ENCODE measurements around the gene TTC36.

The TTC36 gene

GRCh38 chr11:118552341-118552740 lies 25.1 kb downstream of the TTC36 start:
- no peak for TF ChIP-seq CTCF (conservative IDR thresholded peaks at IDR 0.05; ENCODE audit: low read length)
- TF ChIP-seq EZH2phosphoT487 (IDR thresholded peaks at IDR 0.05; ENCODE audit: borderline replicate concordance), result no peak
- no peak overlapping the region for H3K4me2 ChIP-seq (ENCODE audit: low read depth, low read length, poor library complexity, severe bottlenecking)
- no peaks in the 10 kb centered on the region for H4K20me1 ChIP-seq (ENCODE audit: insufficient read depth, low read length, poor library complexity, severe bottlenecking)
- H3K36me3 ChIP-seq (ENCODE audit: insufficient read depth, low read length), result no peaks in the 10 kb centered on the region
- no peaks in the 10 kb centered on the region for H3K79me2 ChIP-seq (ENCODE audit: insufficient read depth, low read length)
- H3K27me3 ChIP-seq (ENCODE audit: insufficient read depth, low read length, poor library complexity, severe bottlenecking), result no peaks in the 10 kb centered on the region
- H3K4me1 ChIP-seq (ENCODE audit: insufficient read depth, low read length, poor library complexity, severe bottlenecking), result no peaks in the 10 kb centered on the region
- H2AFZ ChIP-seq (ENCODE audit: low read length), result no peak overlapping the region
- no peaks in the 10 kb centered on the region for H3F3A ChIP-seq (ENCODE audit: low read depth)
- no peaks in the 10 kb centered on the region for H3K9me3 ChIP-seq (ENCODE audit: insufficient read depth, low read depth, low read length)
- H3K9me2 ChIP-seq (replicated peaks; ENCODE audit: low read depth, low read length), result no peaks in the 10 kb centered on the region
- H3K4me3 ChIP-seq (ENCODE audit: low read length, poor library complexity, severe bottlenecking), result no peak overlapping the region
- no peak overlapping the region for H3K9ac ChIP-seq (ENCODE audit: low read depth, low read length, poor library complexity, severe bottlenecking)

GRCh38 chr11:118560806-118561205 lies 33.5 kb downstream of the TTC36 start:
- H3K4me2 ChIP-seq (ENCODE audit: low read depth, low read length, poor library complexity, severe bottlenecking), result no peak overlapping the region
- H3K4me3 ChIP-seq (ENCODE audit: low read length, poor library complexity, severe bottlenecking), result no peak overlapping the region
- H3K27me3 ChIP-seq (ENCODE audit: insufficient read depth, low read length, poor library complexity, severe bottlenecking), result no peaks in the 10 kb centered on the region
- H3K9me3 ChIP-seq (ENCODE audit: insufficient read depth, low read depth, low read length), result no peaks in the 10 kb centered on the region
- no peaks in the 10 kb centered on the region for H3K36me3 ChIP-seq (ENCODE audit: insufficient read depth, low read length)
- no peak overlapping the region for H2AFZ ChIP-seq (ENCODE audit: low read length)
- H3K9me2 ChIP-seq (replicated peaks; ENCODE audit: low read depth, low read length), result no peaks in the 10 kb centered on the region
- no peaks in the 10 kb centered on the region for H3F3A ChIP-seq (ENCODE audit: low read depth)
- no peak overlapping the region for H3K9ac ChIP-seq (ENCODE audit: low read depth, low read length, poor library complexity, severe bottlenecking)
- H3K79me2 ChIP-seq (ENCODE audit: insufficient read depth, low read length), result no peaks in the 10 kb centered on the region
- TF ChIP-seq CTCF (conservative IDR thresholded peaks at IDR 0.05; ENCODE audit: low read length), result no peak
- TF ChIP-seq EZH2phosphoT487 (IDR thresholded peaks at IDR 0.05; ENCODE audit: borderline replicate concordance), result no peak
- H4K20me1 ChIP-seq (ENCODE audit: insufficient read depth, low read length, poor library complexity, severe bottlenecking), result no peaks in the 10 kb centered on the region
- peaks cover 5% of the 10 kb centered on the region for H3K4me1 ChIP-seq (ENCODE audit: insufficient read depth, low read length, poor library complexity, severe bottlenecking)

- H3K9me2 ChIP-seq (replicated peaks; ENCODE audit: low read depth, low read length), result no peaks in the 10 kb centered on the region
- no peaks in the 10 kb centered on the region for H3K79me2 ChIP-seq (ENCODE audit: insufficient read depth, low read length)
- no peaks in the 10 kb centered on the region for H3K36me3 ChIP-seq (ENCODE audit: insufficient read depth, low read length)
- peak overlapping the region; percentile 61 for H3K9ac ChIP-seq (ENCODE audit: low read depth, low read length, poor library complexity, severe bottlenecking)
- H3F3A ChIP-seq (ENCODE audit: low read depth), result no peaks in the 10 kb centered on the region
- no peaks in the 10 kb centered on the region for H3K27me3 ChIP-seq (ENCODE audit: insufficient read depth, low read length, poor library complexity, severe bottlenecking)
- no peaks in the 10 kb centered on the region for H3K9me3 ChIP-seq (ENCODE audit: insufficient read depth, low read depth, low read length)
- no peaks in the 10 kb centered on the region for H4K20me1 ChIP-seq (ENCODE audit: insufficient read depth, low read length, poor library complexity, severe bottlenecking)
- peaks cover 5% of the 10 kb centered on the region for H3K4me1 ChIP-seq (ENCODE audit: insufficient read depth, low read length, poor library complexity, severe bottlenecking)
- no peak overlapping the region for H2AFZ ChIP-seq (ENCODE audit: low read length)
- H3K4me2 ChIP-seq (ENCODE audit: low read depth, low read length, poor library complexity, severe bottlenecking), result peak overlapping the region; percentile 82
- peak overlapping the region; percentile 63 for H3K4me3 ChIP-seq (ENCODE audit: low read length, poor library complexity, severe bottlenecking)
- TF ChIP-seq EZH2phosphoT487 (IDR thresholded peaks at IDR 0.05; ENCODE audit: borderline replicate concordance) (no peak), CTCF (conservative IDR thresholded peaks at IDR 0.05; ENCODE audit: low read length) (no peak)
Measured at GRCh38 chr11:118565051-118565450, 37.8 kb downstream of the TTC36 start.

All from Loucy (cell line).